Activated B cell treated with CpG ODN at 0.5 μM for 24 hours (primary cell): ENCODE measurements around the gene MRPS2. TPM values are rescaled to one million over a fixed set of nuclear protein-coding genes. Genes with fewer than 3 reads are reported as not detected.

ENCODE experiments used
- ATAC-seq: fragments of 200-7000 bp; cut with Tn5 transposase; one replicate; pipeline ENCODE4 v1.10.0; 2021; ENCODE audit warnings: low read depth, mild to moderate bottlenecking, moderate library complexity
- CTCF ChIA-PET: fragments of 350-600 bp; sonication (Branson Sonifier 250); formaldehyde crosslinking; loops from one replicate; lab custom pipeline; 2021; ENCODE audit warnings: antibody characterized with exemption; lab: Charles Lee
- POLR2A ChIA-PET: fragments of 350-600 bp; sonication (Branson Sonifier 250); formaldehyde crosslinking; loops from one replicate; lab custom pipeline; 2021; ENCODE audit warnings: antibody characterized with exemption; lab: Charles Lee
- DNase-seq: peaks from one replicate; pipeline ENCODE4 v3.0.0; 2022
- H3K27ac Mint-ChIP-seq: one replicate; pipeline ENCODE4 v1.8.0; 2020; ENCODE audit warnings: mixed read lengths
- H3K27me3 Mint-ChIP-seq: one replicate; pipeline ENCODE4 v1.8.0; 2021; ENCODE audit warnings: mixed read lengths
- H3K36me3 Mint-ChIP-seq: one replicate; pipeline ENCODE4 v1.8.0; 2021; ENCODE audit warnings: low read depth, mixed read lengths
- H3K4me1 Mint-ChIP-seq: one replicate; pipeline ENCODE4 v1.8.0; 2021; ENCODE audit warnings: mixed read lengths
- H3K4me3 Mint-ChIP-seq: one replicate; pipeline ENCODE4 v1.8.0; 2020; ENCODE audit warnings: mild to moderate bottlenecking, mixed read lengths
- H3K9me3 Mint-ChIP-seq: one replicate; pipeline ENCODE4 v1.8.0; 2020; ENCODE audit warnings: mixed read lengths
- intact Hi-C: fragments of 100-400 bp; cut with micrococcal nuclease; formaldehyde crosslinking; loops from one replicate; pipeline ENCODE4 v1.15.1; 2024
- total RNA-seq: library from RNA; stranded (reverse); gene quantifications from 2 replicates; pipeline ENCODE4 v1.2.3, GENCODE V29; 2022
- TF ChIP-seq, protein P1 (sequence below): fragments of 200-600 bp; IDR thresholded peaks from one replicate; pipeline ENCODE4 v1.8.0; 2022; ENCODE audit warnings: antibody characterized with exemption, mild to moderate bottlenecking

MRPS2 gene
- total RNA-seq, 1 donor from 2014 or later = 35.1 TPM

DNA sequence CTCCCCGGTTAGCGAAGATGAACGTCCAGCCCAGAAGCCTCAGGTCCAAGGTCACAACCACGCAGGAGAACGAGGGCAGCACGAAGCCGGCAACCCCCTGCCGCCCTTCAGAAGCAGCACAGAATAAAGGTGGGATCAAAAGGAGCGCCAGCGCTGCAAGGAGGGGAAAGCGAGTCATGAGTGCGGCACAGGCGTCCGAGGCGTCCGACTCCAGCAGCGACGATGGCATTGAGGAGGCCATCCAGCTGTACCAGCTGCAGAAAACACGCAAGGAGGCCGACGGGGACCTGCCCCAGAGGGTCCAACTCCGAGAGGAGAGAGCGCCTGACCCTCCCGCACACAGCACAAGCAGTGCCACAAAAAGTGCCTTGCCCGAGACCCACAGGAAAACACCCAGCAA, 15.1 kb upstream of the MRPS2 start:
- CTCF ChIA-PET = interaction anchor here (1.2 kb wide), 1 partner anchor 19 kb away, joined by 6 read pairs; no protein-coding TSS in a partner anchor
- ATAC-seq (no peak), DNase-seq (no peak)

DNA sequence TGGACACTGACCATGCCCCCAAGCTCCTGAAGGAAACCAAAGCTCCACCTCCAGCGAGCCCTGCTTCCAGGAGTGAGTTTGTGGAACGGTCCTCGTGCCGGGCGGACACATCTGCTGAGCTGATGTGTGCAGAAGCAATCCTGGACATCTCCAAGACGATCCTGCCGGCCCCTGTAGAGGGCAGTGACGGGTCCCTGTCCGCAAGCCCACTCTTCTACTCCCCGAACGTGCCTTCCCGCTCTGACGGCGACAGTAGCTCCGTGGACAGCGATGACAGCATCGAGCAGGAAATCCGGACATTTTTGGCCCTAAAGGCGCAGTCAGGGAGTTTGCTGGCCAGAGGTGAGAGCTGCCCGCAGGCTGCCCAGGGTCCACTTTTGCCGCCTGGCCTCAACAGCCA, 14.7 kb upstream of the MRPS2 start:
- DNase-seq = no peak
- peaks cover 2% of the 10 kb centered on the region for H3K27me3 Mint-ChIP-seq
- TF ChIP-seq, protein P1, sequence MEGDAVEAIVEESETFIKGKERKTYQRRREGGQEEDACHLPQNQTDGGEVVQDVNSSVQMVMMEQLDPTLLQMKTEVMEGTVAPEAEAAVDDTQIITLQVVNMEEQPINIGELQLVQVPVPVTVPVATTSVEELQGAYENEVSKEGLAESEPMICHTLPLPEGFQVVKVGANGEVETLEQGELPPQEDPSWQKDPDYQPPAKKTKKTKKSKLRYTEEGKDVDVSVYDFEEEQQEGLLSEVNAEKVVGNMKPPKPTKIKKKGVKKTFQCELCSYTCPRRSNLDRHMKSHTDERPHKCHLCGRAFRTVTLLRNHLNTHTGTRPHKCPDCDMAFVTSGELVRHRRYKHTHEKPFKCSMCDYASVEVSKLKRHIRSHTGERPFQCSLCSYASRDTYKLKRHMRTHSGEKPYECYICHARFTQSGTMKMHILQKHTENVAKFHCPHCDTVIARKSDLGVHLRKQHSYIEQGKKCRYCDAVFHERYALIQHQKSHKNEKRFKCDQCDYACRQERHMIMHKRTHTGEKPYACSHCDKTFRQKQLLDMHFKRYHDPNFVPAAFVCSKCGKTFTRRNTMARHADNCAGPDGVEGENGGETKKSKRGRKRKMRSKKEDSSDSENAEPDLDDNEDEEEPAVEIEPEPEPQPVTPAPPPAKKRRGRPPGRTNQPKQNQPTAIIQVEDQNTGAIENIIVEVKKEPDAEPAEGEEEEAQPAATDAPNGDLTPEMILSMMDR = no peak
- no peak overlapping the region for H3K4me3 Mint-ChIP-seq
- H3K36me3 Mint-ChIP-seq = peaks cover 6% of the 10 kb centered on the region
- intact Hi-C loops = no loop called here
- ChIA-PET CTCF (interaction anchor here (1.2 kb wide), 1 partner anchor 19 kb away, joined by 6 read pairs; no protein-coding TSS in a partner anchor), POLR2A (no interaction called here)
- no peak for ATAC-seq
- peaks cover 4% of the 10 kb centered on the region for H3K4me1 Mint-ChIP-seq
- H3K27ac Mint-ChIP-seq = no peak overlapping the region
- no peaks in the 10 kb centered on the region for H3K9me3 Mint-ChIP-seq

More for the DNA sequence above, 15.1 kb upstream of the MRPS2 start:
- no peak overlapping the region for H3K4me3 Mint-ChIP-seq
- no peaks in the 10 kb centered on the region for H3K9me3 Mint-ChIP-seq
- peaks cover 6% of the 10 kb centered on the region for H3K4me1 Mint-ChIP-seq
- no peak overlapping the region for H3K27ac Mint-ChIP-seq
- intact Hi-C loops = no loop called here
- TF ChIP-seq, protein P1 = no peak
- peaks cover 2% of the 10 kb centered on the region for H3K27me3 Mint-ChIP-seq
- POLR2A ChIA-PET = no interaction called here
- H3K36me3 Mint-ChIP-seq = peaks cover 6% of the 10 kb centered on the region

DNA sequence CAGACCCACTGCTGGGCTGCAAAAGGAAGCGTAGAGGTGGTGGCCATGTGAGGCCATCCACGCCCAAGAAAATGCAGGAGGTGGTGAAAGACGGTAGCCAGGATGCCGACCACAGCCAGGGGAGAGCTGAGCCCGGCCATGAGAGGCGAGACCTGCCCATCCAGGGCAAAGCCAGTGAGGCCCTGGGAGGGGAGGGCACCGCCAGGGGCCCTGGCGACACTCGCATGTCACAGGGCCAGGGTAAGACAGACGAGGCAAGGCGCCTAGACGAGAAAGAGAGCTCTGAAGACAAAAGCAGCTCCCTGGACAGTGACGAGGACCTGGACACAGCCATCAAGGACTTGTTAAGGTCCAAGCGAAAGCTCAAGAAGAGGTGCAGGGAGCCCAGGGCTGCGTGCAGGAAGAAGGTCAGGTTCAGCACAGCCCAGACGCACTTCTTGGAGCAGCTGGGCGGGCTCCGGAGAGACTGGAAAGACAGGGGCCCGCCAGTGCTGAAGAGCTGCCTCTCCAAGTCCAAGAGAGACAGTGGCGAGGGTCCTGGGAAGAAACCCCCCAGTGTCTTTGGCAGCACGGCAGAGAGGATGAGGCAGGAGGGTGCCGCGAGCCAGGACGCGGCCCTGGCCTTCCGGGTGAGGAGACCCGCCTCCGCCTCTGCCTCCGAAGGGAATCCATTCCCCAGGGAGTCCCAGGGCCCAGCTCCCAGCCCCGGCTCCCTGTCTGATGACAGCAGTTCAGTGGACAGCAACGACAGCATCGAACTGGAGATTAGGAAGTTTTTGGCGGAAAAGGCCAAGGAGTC, 14.0 kb upstream of the MRPS2 start:
- POLR2A ChIA-PET = no interaction called here

DNA sequence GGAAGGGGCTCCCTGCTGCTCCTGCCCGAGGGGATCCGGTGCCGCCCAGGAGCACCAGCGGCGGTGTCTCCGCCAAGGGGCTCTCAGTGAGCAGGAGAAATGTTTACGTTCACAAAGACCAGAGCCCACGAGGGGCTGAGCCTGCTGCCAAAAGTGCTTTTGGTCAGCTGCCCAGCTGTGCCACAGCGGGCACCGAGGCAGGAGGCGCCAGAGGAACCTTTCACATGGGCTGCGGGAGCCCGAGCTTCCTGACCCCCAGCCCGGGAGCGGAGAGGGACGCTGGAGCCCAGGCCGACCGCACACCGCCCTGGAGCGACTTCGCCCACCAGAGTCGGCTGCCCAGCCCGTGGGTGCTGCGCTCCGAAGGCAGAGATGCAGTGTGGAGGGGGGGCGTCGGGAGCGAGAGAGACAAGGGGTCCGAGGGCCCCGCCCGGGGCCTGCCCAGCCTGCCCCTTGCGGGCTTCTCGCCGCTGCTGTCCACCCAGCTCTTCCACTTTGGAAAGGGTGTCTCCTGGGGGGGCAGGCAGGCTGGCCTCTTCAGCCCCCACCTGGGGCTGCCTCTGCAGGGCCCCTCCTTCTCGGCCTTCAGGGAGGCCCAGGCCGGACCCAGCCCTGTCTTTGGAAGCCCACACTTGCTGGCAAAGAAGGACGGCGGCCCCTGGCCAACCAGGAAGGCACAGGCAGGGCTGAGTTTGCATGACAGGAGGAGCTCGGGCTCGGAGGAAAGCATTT, 13.0 kb upstream of the MRPS2 start:
- ChIA-PET POLR2A (no interaction called here), CTCF (no interaction called here)
- no peaks in the 10 kb centered on the region for H3K9me3 Mint-ChIP-seq
- DNase-seq = no peak
- intact Hi-C loops = no loop called here
- no peak overlapping the region for H3K27ac Mint-ChIP-seq
- peaks cover 2% of the 10 kb centered on the region for H3K27me3 Mint-ChIP-seq
- H3K36me3 Mint-ChIP-seq = peaks cover 6% of the 10 kb centered on the region
- no peak overlapping the region for H3K4me3 Mint-ChIP-seq
- no peak for ATAC-seq
- TF ChIP-seq, protein P1 = no peak
- H3K4me1 Mint-ChIP-seq = no peaks in the 10 kb centered on the region

More for the DNA sequence above, 14.0 kb upstream of the MRPS2 start:
- Mint-ChIP-seq H3K4me3 (no peak overlapping the region), H3K4me1 (peaks cover 2% of the 10 kb centered on the region), H3K9me3 (no peaks in the 10 kb centered on the region), H3K36me3 (peaks cover 6% of the 10 kb centered on the region), H3K27ac (no peak overlapping the region), H3K27me3 (peaks cover 2% of the 10 kb centered on the region)
- intact Hi-C loops = no loop called here
- ATAC-seq = no peak
- no peak for DNase-seq
- CTCF ChIA-PET = interaction anchor here (1.2 kb wide), 1 partner anchor 18 kb away, joined by 6 read pairs; no protein-coding TSS in a partner anchor
- TF ChIP-seq, protein P1 = no peak

DNA sequence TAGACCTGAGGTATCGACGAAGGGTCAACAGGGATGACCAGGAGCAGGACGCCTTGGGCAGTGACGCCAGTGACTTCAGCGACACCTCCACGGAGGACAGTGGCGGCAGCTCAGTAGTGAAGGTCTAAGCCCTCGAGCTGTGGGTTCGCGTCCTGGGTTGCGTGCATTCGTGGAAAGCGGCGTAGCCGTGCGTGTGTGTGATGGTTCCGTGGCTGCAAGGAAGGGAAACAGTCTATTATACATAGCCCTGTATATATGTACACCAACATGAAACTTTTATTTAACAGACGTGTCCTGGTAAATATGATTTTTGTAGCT, 12.5 kb upstream of the MRPS2 start:
- CTCF ChIA-PET = no interaction called here
- no peak overlapping the region for H3K4me3 Mint-ChIP-seq

More for the DNA sequence above, 12.5 kb upstream of the MRPS2 start:
- POLR2A ChIA-PET = no interaction called here
- Mint-ChIP-seq H3K27ac (no peak overlapping the region), H3K9me3 (no peaks in the 10 kb centered on the region), H3K27me3 (peaks cover 2% of the 10 kb centered on the region), H3K4me1 (no peaks in the 10 kb centered on the region), H3K36me3 (peaks cover 6% of the 10 kb centered on the region)
- no peak for ATAC-seq
- intact Hi-C loops = no loop called here
- DNase-seq = no peak
- TF ChIP-seq, protein P1 = no peak
